ENCODE data around the gene LGALS1. TPM values are rescaled to one million over a fixed set of nuclear protein-coding genes. Genes with fewer than 3 reads are reported as not detected.

The LGALS1 gene
- total RNA-seq, 2 donors from 2014 or later = 152 to 154 TPM

- ATAC-seq (peak; percentile 73), DNase-seq (peak; percentile 35 to 43 (median 42))
- no peaks in the 10 kb centered on the region for H3K36me3 Mint-ChIP-seq (ENCODE audit: low read depth)
- H3K9me3 ChIP-seq (ENCODE audit: control insufficient read depth, low read length, poor library complexity, severe bottlenecking) = no peaks in the 10 kb centered on the region
- H3K27ac Mint-ChIP-seq = peak overlapping the region; percentile 95
- H3K4me1 Mint-ChIP-seq = peaks cover 59% of the 10 kb centered on the region
- no peaks in the 10 kb centered on the region for H3K27me3 Mint-ChIP-seq
- peak overlapping the region; percentile 87 for H3K4me3 Mint-ChIP-seq
Measured at GRCh38 chr22:37633625-37634416, 41.6 kb upstream of the LGALS1 start.

GRCh38 chr22:37634417-37634924 lies 41.0 kb upstream of the LGALS1 start:
- no peaks in the 10 kb centered on the region for H3K9me3 ChIP-seq (ENCODE audit: control insufficient read depth, low read length, poor library complexity, severe bottlenecking)
- Mint-ChIP-seq H3K36me3 (ENCODE audit: low read depth) (no peaks in the 10 kb centered on the region), H3K4me3 (peak overlapping the region; percentile 87), H3K27ac (peak overlapping the region; percentile 95), H3K4me1 (peaks cover 55% of the 10 kb centered on the region), H3K27me3 (no peaks in the 10 kb centered on the region)
- DNase-seq = no peak
- no peak for ATAC-seq

GRCh38 chr22:37635157-37635556 lies 40.3 kb upstream of the LGALS1 start:
- Mint-ChIP-seq H3K4me1 (peaks cover 55% of the 10 kb centered on the region), H3K27ac (peak overlapping the region; percentile 95), H3K36me3 (ENCODE audit: low read depth) (peaks cover under 1% of the 10 kb centered on the region), H3K27me3 (no peaks in the 10 kb centered on the region), H3K4me3 (peak overlapping the region; percentile 87)
- DNase-seq (no peak), ATAC-seq (no peak)
- no peaks in the 10 kb centered on the region for H3K9me3 ChIP-seq (ENCODE audit: control insufficient read depth, low read length, poor library complexity, severe bottlenecking)

GRCh38 chr22:37636186-37636948 lies 39.1 kb upstream of the LGALS1 start:
- peaks cover 2% of the 10 kb centered on the region for H3K36me3 Mint-ChIP-seq (ENCODE audit: low read depth)
- peak overlapping the region; percentile 90 for H3K27ac Mint-ChIP-seq
- no peak for DNase-seq
- no peaks in the 10 kb centered on the region for H3K27me3 Mint-ChIP-seq
- H3K4me3 Mint-ChIP-seq = peak overlapping the region; percentile 66
- H3K9me3 ChIP-seq (ENCODE audit: control insufficient read depth, low read length, poor library complexity, severe bottlenecking) = no peaks in the 10 kb centered on the region
- H3K4me1 Mint-ChIP-seq = peaks cover 54% of the 10 kb centered on the region
- ATAC-seq = no peak

GRCh38 chr22:37636949-37637273 lies 38.5 kb upstream of the LGALS1 start:
- DNase-seq = no peak
- no peaks in the 10 kb centered on the region for H3K9me3 ChIP-seq (ENCODE audit: control insufficient read depth, low read length, poor library complexity, severe bottlenecking)
- H3K36me3 Mint-ChIP-seq (ENCODE audit: low read depth) = peaks cover 2% of the 10 kb centered on the region
- no peaks in the 10 kb centered on the region for H3K27me3 Mint-ChIP-seq
- H3K27ac Mint-ChIP-seq = peak overlapping the region; percentile 90
- H3K4me1 Mint-ChIP-seq = peaks cover 53% of the 10 kb centered on the region
- ATAC-seq = no peak
- H3K4me3 Mint-ChIP-seq = peak overlapping the region; percentile 66

- peaks cover 7% of the 10 kb centered on the region for H3K36me3 Mint-ChIP-seq (ENCODE audit: low read depth)
- no peaks in the 10 kb centered on the region for H3K9me3 ChIP-seq (ENCODE audit: control insufficient read depth, low read length, poor library complexity, severe bottlenecking)
- H3K4me1 Mint-ChIP-seq = peaks cover 54% of the 10 kb centered on the region
- ATAC-seq (peak; percentile 30), DNase-seq (no peak)
- H3K27ac Mint-ChIP-seq = peak overlapping the region; percentile 90
- peak overlapping the region; percentile 99 for H3K4me3 Mint-ChIP-seq
- H3K27me3 Mint-ChIP-seq = no peaks in the 10 kb centered on the region
Measured at GRCh38 chr22:37638391-37639069, 36.9 kb upstream of the LGALS1 start.

- H3K27me3 Mint-ChIP-seq = no peaks in the 10 kb centered on the region
- H3K36me3 Mint-ChIP-seq (ENCODE audit: low read depth) = peaks cover 8% of the 10 kb centered on the region
- peak; percentile 43 for ATAC-seq
Measured at GRCh38 chr22:37639070-37639760, 36.2 kb upstream of the LGALS1 start, which contains the start of gene SH3BP1. TSS of gene SH3BP1 (plus strand) at chr22:37639669. CDS start at chr22:37639788, 119 bp downstream.

GRCh38 chr22:37639771-37640590 lies 35.5 kb upstream of the LGALS1 start:
- H3K27ac Mint-ChIP-seq = peak overlapping the region; percentile 87
- peak; percentile 29 for ATAC-seq
- H3K27me3 Mint-ChIP-seq = no peaks in the 10 kb centered on the region
- peaks cover 8% of the 10 kb centered on the region for H3K36me3 Mint-ChIP-seq (ENCODE audit: low read depth)
- H3K4me1 Mint-ChIP-seq = peaks cover 49% of the 10 kb centered on the region
- no peaks in the 10 kb centered on the region for H3K9me3 ChIP-seq (ENCODE audit: control insufficient read depth, low read length, poor library complexity, severe bottlenecking)
- no peak for DNase-seq
- H3K4me3 Mint-ChIP-seq = peak overlapping the region; percentile 99

More at GRCh38 chr22:37639070-37639760, 36.2 kb upstream of the LGALS1 start, which contains the start of gene SH3BP1:
- peak within 1 kb of the TSS; percentile 99 for H3K4me3 Mint-ChIP-seq
- H3K4me1 Mint-ChIP-seq = peaks cover 52% of the 10 kb centered on the region
- DNase-seq = peak in 2 of 3 donors; percentile 57
- no peaks in the 10 kb centered on the region for H3K9me3 ChIP-seq (ENCODE audit: control insufficient read depth, low read length, poor library complexity, severe bottlenecking)
- H3K27ac Mint-ChIP-seq = peak within 1 kb of the TSS; percentile 90

GRCh38 chr22:37640591-37641560 lies 34.6 kb upstream of the LGALS1 start:
- DNase-seq = no peak
- H3K4me1 Mint-ChIP-seq = peaks cover 49% of the 10 kb centered on the region
- H3K36me3 Mint-ChIP-seq (ENCODE audit: low read depth) = peaks cover 8% of the 10 kb centered on the region

GRCh38 chr22:37641561-37641949 lies 33.9 kb upstream of the LGALS1 start:
- ATAC-seq (no peak), DNase-seq (no peak)
- Mint-ChIP-seq H3K4me1 (peaks cover 46% of the 10 kb centered on the region), H3K27ac (peak overlapping the region; percentile 87), H3K36me3 (ENCODE audit: low read depth) (peaks cover 8% of the 10 kb centered on the region), H3K4me3 (peak overlapping the region; percentile 99), H3K27me3 (no peaks in the 10 kb centered on the region)
- no peaks in the 10 kb centered on the region for H3K9me3 ChIP-seq (ENCODE audit: control insufficient read depth, low read length, poor library complexity, severe bottlenecking)

More at GRCh38 chr22:37640591-37641560, 34.6 kb upstream of the LGALS1 start:
- peak overlapping the region; percentile 99 for H3K4me3 Mint-ChIP-seq
- peak overlapping the region; percentile 87 for H3K27ac Mint-ChIP-seq
- no peaks in the 10 kb centered on the region for H3K27me3 Mint-ChIP-seq
- no peaks in the 10 kb centered on the region for H3K9me3 ChIP-seq (ENCODE audit: control insufficient read depth, low read length, poor library complexity, severe bottlenecking)
- ATAC-seq = peak; percentile 23

- Mint-ChIP-seq H3K4me1 (peaks cover 33% of the 10 kb centered on the region), H3K27ac (peak overlapping the region; percentile 63), H3K27me3 (no peaks in the 10 kb centered on the region), H3K4me3 (peak overlapping the region; percentile 68), H3K36me3 (ENCODE audit: low read depth) (peaks cover 8% of the 10 kb centered on the region)
- H3K9me3 ChIP-seq (ENCODE audit: control insufficient read depth, low read length, poor library complexity, severe bottlenecking) = no peaks in the 10 kb centered on the region
- ATAC-seq (peak; percentile 73), DNase-seq (peak; percentile 73 to 91 (median 78))
Measured at GRCh38 chr22:37643225-37643847, 32.1 kb upstream of the LGALS1 start.
